ENCODE data around the gene DNAH7. TPM values are rescaled to one million over a fixed set of nuclear protein-coding genes. Genes with fewer than 3 reads are reported as not detected.

DNAH7 gene
- total and polyA plus RNA-seq, 2 donors (not counting 1 experiment from before 2014, with no cell fraction given): 0.01 to 0.05 TPM

DNA sequence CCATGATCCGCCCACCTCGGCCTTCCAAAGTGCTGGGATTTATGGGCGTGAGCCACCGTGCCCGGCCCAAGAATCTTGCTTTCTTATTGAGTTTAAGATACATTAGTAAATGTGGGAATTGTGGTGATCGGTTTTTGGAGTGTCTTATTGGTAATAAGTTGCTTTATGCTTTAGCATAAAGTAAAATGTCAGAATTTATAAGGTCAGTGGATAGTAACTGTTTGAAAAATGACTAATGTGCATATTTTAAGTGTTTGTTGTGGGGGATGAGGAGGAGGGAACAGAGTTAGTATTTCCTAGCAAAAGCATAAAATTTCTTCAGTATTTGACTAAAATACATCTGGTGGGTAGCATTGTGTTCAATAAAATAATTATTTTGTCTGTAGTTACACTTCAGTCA lies 334.2 kb downstream of the DNAH7 start:
- H3K4me1 Mint-ChIP-seq: no peaks in the 10 kb centered on the region
- H3K27ac Mint-ChIP-seq: no peak overlapping the region
- Histone ChIP-seq H3K4me3 (ENCODE audit: control extremely low read depth in 1 of 5, extremely low read depth in 1 of 5, insufficient read depth in 1 of 5, low read depth in 2 of 5, low read length in 4 of 5) (no peak overlapping the region), H3K9ac (ENCODE audit: low read length) (no peak overlapping the region), H3K4me2 (replicated peaks; ENCODE audit: low read depth, low read length, poor library complexity, severe bottlenecking) (no peak overlapping the region), H3K27me3 (replicated peaks in 1 of 4; ENCODE audit: control extremely low read depth in 1 of 4, control insufficient read depth in 3 of 4, insufficient read depth in 4 of 4, low read length in 3 of 4) (no peaks in the 10 kb centered on the region), H3K4me1 (ENCODE audit: control insufficient read depth in 2 of 2, insufficient read depth in 2 of 2, low read length in 2 of 2) (no peaks in the 10 kb centered on the region), H3K79me2 (ENCODE audit: control insufficient read depth, insufficient read depth, low read length) (no peaks in the 10 kb centered on the region), H3K27ac (ENCODE audit: low read length in 2 of 2) (no peak overlapping the region), H2AFZ (ENCODE audit: insufficient read depth, low read depth, low read length, poor library complexity, severe bottlenecking) (no peak overlapping the region), H3K36me3 (replicated peaks in 1 of 2; ENCODE audit: control extremely low read depth in 1 of 2, control insufficient read depth in 1 of 2, extremely low read depth in 1 of 2, insufficient read depth in 2 of 2, low read length in 1 of 2) (peaks cover 0 to 37% of the 10 kb centered on the region in 2 experiments), H3K9me3 (ENCODE audit: control extremely low read depth in 1 of 3, control insufficient read depth in 2 of 3, insufficient read depth in 1 of 3, low read length in 2 of 3) (no peaks in the 10 kb centered on the region), H4K20me1 (ENCODE audit: control insufficient read depth, insufficient read depth, low read length, poor library complexity, severe bottlenecking) (no peaks in the 10 kb centered on the region)
- no peaks in the 10 kb centered on the region for H3K27me3 Mint-ChIP-seq
- no peaks in the 10 kb centered on the region for H3K9me3 Mint-ChIP-seq (ENCODE audit: insufficient read depth)
- no peak for TF ChIP-seq EZH2 (IDR thresholded peaks at IDR 0.05; ENCODE audit: borderline replicate concordance, insufficient read depth, low read depth, low read length, poor library complexity, severe bottlenecking)
- TF ChIP-seq CTCF (IDR thresholded peaks at IDR 0.05): no peak
- 98% methylated on average over 6 of the region's 6 CpGs for WGBS (ENCODE audit: insufficient coverage)
- POLR2A ChIA-PET: no interaction called here
- H3K4me3 Mint-ChIP-seq: no peak overlapping the region
- no peak for DNase-seq
- intact Hi-C loops (cut with micrococcal nuclease): no loop called here
- ATAC-seq (ENCODE audit: low read depth): no peak
- CTCF ChIA-PET: no interaction called here

GRCh38 chr2:195733831-195734230 lies 334.8 kb downstream of the DNAH7 start:
- CTCF ChIA-PET: no interaction called here
- Histone ChIP-seq H3K4me2 (replicated peaks; ENCODE audit: low read depth, low read length, poor library complexity, severe bottlenecking) (no peak overlapping the region), H3K27ac (ENCODE audit: low read length in 2 of 2) (no peak overlapping the region), H3K4me3 (ENCODE audit: control extremely low read depth in 1 of 5, extremely low read depth in 1 of 5, insufficient read depth in 1 of 5, low read depth in 2 of 5, low read length in 4 of 5) (no peak overlapping the region), H3K27me3 (replicated peaks in 1 of 4; ENCODE audit: control extremely low read depth in 1 of 4, control insufficient read depth in 3 of 4, insufficient read depth in 4 of 4, low read length in 3 of 4) (no peaks in the 10 kb centered on the region), H4K20me1 (ENCODE audit: control insufficient read depth, insufficient read depth, low read length, poor library complexity, severe bottlenecking) (no peaks in the 10 kb centered on the region), H2AFZ (ENCODE audit: insufficient read depth, low read depth, low read length, poor library complexity, severe bottlenecking) (no peak overlapping the region), H3K9ac (ENCODE audit: low read length) (no peak overlapping the region), H3K4me1 (ENCODE audit: control insufficient read depth in 2 of 2, insufficient read depth in 2 of 2, low read length in 2 of 2) (no peaks in the 10 kb centered on the region), H3K36me3 (replicated peaks in 1 of 2; ENCODE audit: control extremely low read depth in 1 of 2, control insufficient read depth in 1 of 2, extremely low read depth in 1 of 2, insufficient read depth in 2 of 2, low read length in 1 of 2) (peaks cover 0 to 38% of the 10 kb centered on the region in 2 experiments), H3K9me3 (ENCODE audit: control extremely low read depth in 1 of 3, control insufficient read depth in 2 of 3, insufficient read depth in 1 of 3, low read length in 2 of 3) (no peaks in the 10 kb centered on the region), H3K79me2 (ENCODE audit: control insufficient read depth, insufficient read depth, low read length) (no peaks in the 10 kb centered on the region)
- TF ChIP-seq CTCF (IDR thresholded peaks at IDR 0.05) (no peak), EZH2 (IDR thresholded peaks at IDR 0.05; ENCODE audit: borderline replicate concordance, insufficient read depth, low read depth, low read length, poor library complexity, severe bottlenecking) (no peak)
- intact Hi-C loops (cut with micrococcal nuclease): no loop called here
- Mint-ChIP-seq H3K27ac (no peak overlapping the region), H3K9me3 (ENCODE audit: insufficient read depth) (no peaks in the 10 kb centered on the region), H3K4me1 (no peaks in the 10 kb centered on the region), H3K27me3 (no peaks in the 10 kb centered on the region), H3K4me3 (no peak overlapping the region)
- POLR2A ChIA-PET: no interaction called here
- DNase-seq: no peak
- no peak for ATAC-seq (ENCODE audit: low read depth)
